GM19395 (cell line): ENCODE data around the gene SNAP47.

Experiments
- ATAC-seq: cut with Tn5 transposase; IDR thresholded peaks from one replicate; pipeline ENCODE4 v1.9.1; 2021; ENCODE audit warnings: mild to moderate bottlenecking, moderate library complexity; ENCODE audit not compliant: unreplicated experiment

SNAP47 gene

GRCh38 chr1:227748496-227749182 lies 13.4 kb downstream of the SNAP47 start:
- ATAC-seq: no peak

- no peak for ATAC-seq
Measured at GRCh38 chr1:227749225-227749624, 14.0 kb downstream of the SNAP47 start.

GRCh38 chr1:227749916-227750710 lies 14.9 kb downstream of the SNAP47 start:
- ATAC-seq: no peak

GRCh38 chr1:227753999-227754711 lies 18.9 kb downstream of the SNAP47 start:
- no peak for ATAC-seq

- no peak for ATAC-seq
Measured at GRCh38 chr1:227754958-227755357, 19.7 kb downstream of the SNAP47 start.

- ATAC-seq: no peak
Measured at GRCh38 chr1:227756172-227756959, 21.1 kb downstream of the SNAP47 start.

- no peak for ATAC-seq
Measured at GRCh38 chr1:227757781-227758180, 22.5 kb downstream of the SNAP47 start.

GRCh38 chr1:227758366-227758765 lies 23.1 kb downstream of the SNAP47 start:
- no peak for ATAC-seq

- no peak for ATAC-seq
Measured at GRCh38 chr1:227759341-227760300, 24.4 kb downstream of the SNAP47 start.

GRCh38 chr1:227760377-227760776 lies 25.1 kb downstream of the SNAP47 start:
- no peak for ATAC-seq

GRCh38 chr1:227761621-227762230 lies 26.5 kb downstream of the SNAP47 start:
- ATAC-seq: no peak

GRCh38 chr1:227762231-227762911 lies 27.1 kb downstream of the SNAP47 start:
- peak; percentile 73 for ATAC-seq

- ATAC-seq: no peak
Measured at GRCh38 chr1:227763246-227764018, 28.2 kb downstream of the SNAP47 start.

- ATAC-seq: no peak
Measured at GRCh38 chr1:227764019-227764391, 28.8 kb downstream of the SNAP47 start.

GRCh38 chr1:227765261-227766014 lies 30.2 kb downstream of the SNAP47 start:
- no peak for ATAC-seq

- peak; percentile 54 for ATAC-seq
Measured at GRCh38 chr1:227766015-227766634, 30.9 kb downstream of the SNAP47 start.
